RWPE2 (cell line): ENCODE data around the gene RASGRF2.

Experiments used
- ATAC-seq: fragments of 200-7000 bp; cut with Tn5 transposase; 3 replicates; pipeline ENCODE4 v1.9.1; 2021; ENCODE audit warnings: low read depth
- DNase-seq: peaks from one replicate; pipeline ENCODE4 v3.0.0-alpha.2; 2020; ENCODE audit warnings: low spot score
- H3K27ac ChIP-seq: fragments of 450-650 bp; 2 replicates; pipeline ENCODE4 v1.5.1; 2017; ENCODE audit warnings: mild to moderate bottlenecking; ENCODE audit not compliant: poor library complexity, severe bottlenecking
- H3K27me3 ChIP-seq: fragments of 250-450 bp; sonication (Bioruptor Pico); 2 replicates; pipeline ENCODE4 v1.5.1; 2021; ENCODE audit warnings: mild to moderate bottlenecking, moderate library complexity; ENCODE audit not compliant: insufficient read depth, poor library complexity, severe bottlenecking
- H3K36me3 ChIP-seq: fragments of 250-450 bp; sonication (Bioruptor Pico); 2 replicates; pipeline ENCODE4 v1.5.1; 2020; ENCODE audit warnings: low read depth, mild to moderate bottlenecking, moderate library complexity
- H3K4me1 ChIP-seq: fragments of 250-450 bp; sonication (Bioruptor Pico); 2 replicates; pipeline ENCODE4 v1.5.1; 2021; ENCODE audit warnings: mild to moderate bottlenecking, moderate library complexity; ENCODE audit not compliant: insufficient read depth, poor library complexity, severe bottlenecking
- H3K4me3 ChIP-seq: fragments of 250-450 bp; sonication (Bioruptor Pico); 2 replicates; pipeline ENCODE4 v1.5.1; 2021; ENCODE audit warnings: mild to moderate bottlenecking, moderate library complexity; ENCODE audit not compliant: severe bottlenecking
- H3K9me3 ChIP-seq: fragments of 250-450 bp; sonication (Bioruptor Pico); 2 replicates; pipeline ENCODE4 v1.5.1; 2021; ENCODE audit warnings: mild to moderate bottlenecking, moderate library complexity; ENCODE audit not compliant: severe bottlenecking
- TF ChIP-seq, protein P1 (sequence below): fragments of 450-650 bp; IDR thresholded peaks from one replicate; pipeline ENCODE4 v1.5.1; 2017; ENCODE audit warnings: mild to moderate bottlenecking, moderate library complexity; ENCODE audit not compliant: poor library complexity, severe bottlenecking

Gene RASGRF2

DNA sequence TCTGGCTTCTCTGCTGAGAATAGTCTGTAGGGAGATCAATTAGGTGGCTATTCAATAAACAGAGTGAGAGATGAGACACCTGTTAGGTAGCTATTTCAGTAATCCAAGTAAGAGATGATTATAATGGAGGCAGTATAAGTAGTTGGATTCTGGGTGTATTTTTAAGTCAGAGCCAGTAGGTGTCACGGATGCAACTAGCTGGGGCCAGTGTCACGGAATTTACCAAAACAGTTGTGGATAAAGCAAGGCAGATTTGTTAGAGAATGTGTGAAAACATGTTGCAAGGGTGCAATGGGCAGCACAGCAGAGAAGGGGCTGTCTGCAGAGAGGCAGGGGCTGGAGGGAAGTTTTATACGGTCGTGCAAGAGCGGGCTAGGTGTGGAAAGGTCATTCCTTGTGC is 114.9 kb downstream of the RASGRF2 start:
- Histone ChIP-seq H3K27ac (no peak overlapping the region), H3K36me3 (no peaks in the 10 kb centered on the region), H3K4me1 (no peaks in the 10 kb centered on the region), H3K9me3 (no peaks in the 10 kb centered on the region), H3K27me3 (no peaks in the 10 kb centered on the region), H3K4me3 (no peak overlapping the region)
- ATAC-seq (no peak), DNase-seq (no peak)
- TF ChIP-seq, protein P1, sequence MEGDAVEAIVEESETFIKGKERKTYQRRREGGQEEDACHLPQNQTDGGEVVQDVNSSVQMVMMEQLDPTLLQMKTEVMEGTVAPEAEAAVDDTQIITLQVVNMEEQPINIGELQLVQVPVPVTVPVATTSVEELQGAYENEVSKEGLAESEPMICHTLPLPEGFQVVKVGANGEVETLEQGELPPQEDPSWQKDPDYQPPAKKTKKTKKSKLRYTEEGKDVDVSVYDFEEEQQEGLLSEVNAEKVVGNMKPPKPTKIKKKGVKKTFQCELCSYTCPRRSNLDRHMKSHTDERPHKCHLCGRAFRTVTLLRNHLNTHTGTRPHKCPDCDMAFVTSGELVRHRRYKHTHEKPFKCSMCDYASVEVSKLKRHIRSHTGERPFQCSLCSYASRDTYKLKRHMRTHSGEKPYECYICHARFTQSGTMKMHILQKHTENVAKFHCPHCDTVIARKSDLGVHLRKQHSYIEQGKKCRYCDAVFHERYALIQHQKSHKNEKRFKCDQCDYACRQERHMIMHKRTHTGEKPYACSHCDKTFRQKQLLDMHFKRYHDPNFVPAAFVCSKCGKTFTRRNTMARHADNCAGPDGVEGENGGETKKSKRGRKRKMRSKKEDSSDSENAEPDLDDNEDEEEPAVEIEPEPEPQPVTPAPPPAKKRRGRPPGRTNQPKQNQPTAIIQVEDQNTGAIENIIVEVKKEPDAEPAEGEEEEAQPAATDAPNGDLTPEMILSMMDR, result no peak

DNA sequence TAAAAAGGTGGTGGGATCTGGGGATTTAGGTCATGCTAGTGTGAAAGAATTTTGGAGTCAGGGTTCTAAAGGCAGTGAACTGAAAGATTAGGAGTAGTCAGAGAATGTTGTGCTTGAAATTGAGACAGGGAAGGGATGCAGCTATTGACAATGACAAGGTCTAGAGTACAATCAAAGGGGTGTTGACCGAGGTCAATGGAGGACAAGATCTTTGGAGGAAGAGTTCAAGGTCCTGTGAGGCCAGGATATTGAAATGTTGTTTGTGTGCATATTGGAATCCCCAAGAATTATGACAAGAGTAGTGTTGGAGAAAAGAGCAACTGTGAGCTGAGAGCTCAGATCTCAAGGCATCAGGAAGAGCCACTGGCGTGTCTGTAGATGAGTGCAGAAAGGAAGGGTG is 116.9 kb downstream of the RASGRF2 start:
- Histone ChIP-seq H3K4me1 (no peaks in the 10 kb centered on the region), H3K9me3 (no peaks in the 10 kb centered on the region), H3K36me3 (no peaks in the 10 kb centered on the region), H3K27me3 (no peaks in the 10 kb centered on the region), H3K27ac (no peak overlapping the region), H3K4me3 (no peak overlapping the region)
- TF ChIP-seq, protein P1, result no peak
- DNase-seq (no peak), ATAC-seq (no peak)

DNA sequence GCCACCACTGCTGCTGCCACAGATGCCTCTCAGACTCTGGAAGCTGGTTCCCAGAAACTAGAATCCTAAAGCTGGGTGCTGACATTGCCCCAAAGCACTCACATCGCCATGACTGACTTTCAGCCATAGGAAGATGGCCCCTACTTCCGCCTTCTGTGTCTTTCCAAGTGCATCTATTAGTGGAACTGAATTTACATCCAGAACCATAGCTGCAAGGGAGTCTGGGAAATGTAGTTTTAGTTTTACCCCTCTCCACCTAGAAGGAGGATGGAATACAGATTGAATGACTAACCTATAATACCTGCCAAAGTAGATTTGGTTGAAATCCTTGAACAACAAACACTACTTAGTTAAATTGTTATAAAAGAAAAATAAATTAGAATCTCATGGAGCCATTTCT is 118.8 kb downstream of the RASGRF2 start:
- H3K4me1 ChIP-seq, result no peaks in the 10 kb centered on the region
- no peaks in the 10 kb centered on the region for H3K27me3 ChIP-seq
- DNase-seq (no peak), ATAC-seq (no peak)
- no peak overlapping the region for H3K4me3 ChIP-seq
- no peak overlapping the region for H3K27ac ChIP-seq
- TF ChIP-seq, protein P1, result no peak
- no peaks in the 10 kb centered on the region for H3K36me3 ChIP-seq
- no peaks in the 10 kb centered on the region for H3K9me3 ChIP-seq

DNA sequence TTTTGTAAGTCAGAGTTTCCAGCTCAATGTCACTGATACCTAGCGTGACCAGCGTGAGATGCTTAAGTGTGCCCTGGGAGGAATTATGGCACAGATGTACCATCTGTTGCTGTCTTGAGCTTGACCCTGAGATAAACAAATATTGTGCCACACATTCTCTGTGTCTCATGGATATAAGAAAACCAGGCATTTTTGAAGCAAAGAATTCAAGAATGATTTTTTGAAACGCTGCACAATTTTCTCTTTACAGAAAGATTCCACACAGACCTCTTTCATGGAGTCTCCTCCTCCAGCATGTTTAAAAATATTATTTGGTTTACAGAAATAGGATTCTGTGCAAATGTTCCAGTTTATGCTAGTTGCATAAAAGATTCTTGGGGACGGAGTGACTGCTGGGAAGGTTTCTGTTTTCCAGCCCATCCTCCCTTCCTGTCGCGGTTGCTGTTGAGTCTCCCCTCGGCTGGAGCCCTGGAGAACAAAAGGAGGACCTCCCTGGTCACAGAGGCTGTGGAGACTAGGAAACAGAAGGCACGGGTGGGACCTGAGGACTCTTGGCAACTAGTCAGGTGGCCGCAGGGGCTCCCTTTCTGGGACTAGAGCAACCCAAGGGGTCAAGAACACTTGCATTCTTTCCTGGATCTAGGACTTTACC is 120.8 kb downstream of the RASGRF2 start:
- ATAC-seq (no peak), DNase-seq (no peak)
- H3K27me3 ChIP-seq, result peaks cover 3% of the 10 kb centered on the region
- H3K36me3 ChIP-seq, result no peaks in the 10 kb centered on the region
- TF ChIP-seq, protein P1, result no peak
- H3K27ac ChIP-seq, result no peak overlapping the region
- no peaks in the 10 kb centered on the region for H3K9me3 ChIP-seq
- no peak overlapping the region for H3K4me3 ChIP-seq
- H3K4me1 ChIP-seq, result no peaks in the 10 kb centered on the region

DNA sequence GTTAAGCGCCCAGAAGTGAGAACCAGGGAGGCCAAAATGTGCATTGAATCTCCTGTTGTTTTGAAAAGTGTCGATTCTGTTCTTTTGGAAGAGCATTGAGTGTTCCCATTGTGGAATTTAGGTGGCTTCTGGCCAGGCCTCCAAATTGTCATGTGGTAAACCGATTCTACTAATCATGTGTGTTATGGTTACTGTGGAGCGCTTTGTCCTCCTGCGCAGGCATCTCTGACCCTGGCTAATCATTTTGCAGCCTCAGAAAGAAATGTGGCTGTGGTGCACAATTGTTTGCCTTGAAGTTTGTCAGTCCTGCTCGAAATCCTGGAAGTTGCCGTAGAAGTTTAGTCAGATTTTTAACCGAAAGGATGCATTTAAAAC is 121.3 kb downstream of the RASGRF2 start:
- no peak for DNase-seq
- Histone ChIP-seq H3K9me3 (no peaks in the 10 kb centered on the region), H3K4me3 (no peak overlapping the region), H3K4me1 (no peaks in the 10 kb centered on the region), H3K27me3 (peaks cover 3% of the 10 kb centered on the region), H3K27ac (no peak overlapping the region), H3K36me3 (no peaks in the 10 kb centered on the region)
- TF ChIP-seq, protein P1, result no peak
- no peak for ATAC-seq
